Bronchial epithelial cell (primary cell): ENCODE measurements around the gene URB1. TPM values are rescaled to one million over a fixed set of nuclear protein-coding genes. Genes with fewer than 3 reads are reported as not detected.
"Not testable (repeated sequence)": the region's sequence is repeated elsewhere in the genome, so short reads cannot be mapped to it uniquely, and the experiment has no call there.

Experiments
- DNase-seq: peaks from one replicate; pipeline ENCODE4 v3.0.0-alpha.2; 2010; ENCODE audit warnings: low read depth
- FAIRE-seq: peaks from 2 replicates; lab custom pipeline; 2011; peaks lifted over from hg19 to GRCh38; lab: Jason Lieb, UNC
- H3K27me3 ChIP-seq: 2 replicates; pipeline ENCODE4 v1.5.1; 2011; ENCODE audit warnings: low read length; ENCODE audit not compliant: control insufficient read depth, insufficient read depth
- H3K36me3 ChIP-seq: 2 replicates; pipeline ENCODE4 v1.5.1; 2011; ENCODE audit warnings: low read length; ENCODE audit not compliant: control insufficient read depth, insufficient read depth
- H3K4me3 ChIP-seq: 2 replicates; pipeline ENCODE4 v1.5.1; 2011; ENCODE audit warnings: mild to moderate bottlenecking, low read depth, low read length, control low read depth
- CTCF ChIP-seq: IDR thresholded peaks from 2 replicates; pipeline ENCODE4 v1.5.1; 2011; ENCODE audit warnings: mild to moderate bottlenecking, moderate library complexity, low read length, control low read depth, inconsistent platforms; ENCODE audit not compliant: insufficient read depth, severe bottlenecking
- total RNA-seq: library from RNA; depleted of rRNA; stranded (reverse); fragments of >200 nt; gene quantifications from 2 replicates; pipeline ENCODE4 v1.2.1, GENCODE V29; 2014

The URB1 gene
- 19.3 and 22.4 TPM in 2 replicates for total RNA-seq

GRCh38 chr21:32392880-32393676 is at the start of gene URB1:
Gene URB1, minus strand, starts transcription at chr21:32393012. Its CDS starts 102 bp downstream, at chr21:32392910.
- no peaks in the 10 kb centered on the region for H3K27me3 ChIP-seq
- peaks cover 2% of the 10 kb centered on the region for H3K36me3 ChIP-seq
- FAIRE-seq (no peak), DNase-seq (peak; percentile 55)
- TF ChIP-seq CTCF: peak; percentile 17
- H3K4me3 ChIP-seq: peak within 1 kb of the TSS; percentile 87

- Histone ChIP-seq H3K27me3 (no peaks in the 10 kb centered on the region), H3K36me3 (no peaks in the 10 kb centered on the region), H3K4me3 (no peak overlapping the region)
- no peak for DNase-seq
- no peak for FAIRE-seq
- no peak for TF ChIP-seq CTCF
These were observed 44.9 kb upstream of the URB1 start for GRCh38 chr21:32437729-32438128.

GRCh38 chr21:32432982-32433660 is 40.3 kb upstream of the URB1 start:
- DNase-seq (peak; percentile 89), FAIRE-seq (peak; percentile 50)
- not testable (repeated sequence) for H3K4me3 ChIP-seq, H3K36me3 ChIP-seq, H3K27me3 ChIP-seq

- TF ChIP-seq CTCF: no peak
These were observed 35.3 kb upstream of the URB1 start for GRCh38 chr21:32427958-32428623.

GRCh38 chr21:32426592-32427051 is 33.8 kb upstream of the URB1 start:
- FAIRE-seq: no peak

More at GRCh38 chr21:32427958-32428623, 35.3 kb upstream of the URB1 start:
- Histone ChIP-seq H3K4me3 (no peak overlapping the region), H3K36me3 (peaks cover 3% of the 10 kb centered on the region), H3K27me3 (no peaks in the 10 kb centered on the region)
- FAIRE-seq (no peak), DNase-seq (no peak)

More at GRCh38 chr21:32426592-32427051, 33.8 kb upstream of the URB1 start:
- no peaks in the 10 kb centered on the region for H3K36me3 ChIP-seq
- no peaks in the 10 kb centered on the region for H3K27me3 ChIP-seq
- H3K4me3 ChIP-seq: no peak overlapping the region
- peak; percentile 60 for DNase-seq
- TF ChIP-seq CTCF: no peak
